CD1c-positive myeloid dendritic cell (primary cell): ENCODE data around the gene HSD3B1.
A peak's percentile ranks its signal among the peaks of the same experiment; 100 is the strongest.

ENCODE experiments used
- DNase-seq: peaks from one replicate; pipeline ENCODE4 v3.0.0-alpha.2; 2016; ENCODE audit errors: extremely low spot score

Gene HSD3B1

DNA sequence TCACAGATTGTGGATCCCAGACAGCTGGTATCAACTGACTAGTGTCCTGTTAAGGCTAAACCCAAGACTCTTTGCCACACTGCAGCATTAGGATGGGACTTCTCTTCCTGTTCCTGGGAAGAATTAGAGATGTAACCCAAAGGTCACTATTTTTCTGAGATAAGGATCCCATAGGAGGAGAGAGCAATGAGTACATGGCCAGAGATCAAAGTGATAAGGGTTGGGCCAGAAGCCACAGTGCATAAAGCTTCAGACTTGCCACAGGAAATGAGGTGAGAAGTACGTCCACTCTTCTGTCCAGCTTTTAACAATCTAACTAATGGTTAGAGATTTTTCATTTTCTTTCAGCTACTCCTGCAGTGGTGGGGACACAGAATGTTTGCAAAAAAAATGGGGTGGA, at the start of gene HSD3B1:
TSS of gene HSD3B1 (plus strand) at position 270 of the 400 bp plus-strand sequence. CDS start 267 bp downstream, outside the sequence.
- no peak for DNase-seq

- DNase-seq: no peak
Observed at GRCh38 chr1:119462964-119463363, 44.0 kb upstream of the HSD3B1 start.

DNA sequence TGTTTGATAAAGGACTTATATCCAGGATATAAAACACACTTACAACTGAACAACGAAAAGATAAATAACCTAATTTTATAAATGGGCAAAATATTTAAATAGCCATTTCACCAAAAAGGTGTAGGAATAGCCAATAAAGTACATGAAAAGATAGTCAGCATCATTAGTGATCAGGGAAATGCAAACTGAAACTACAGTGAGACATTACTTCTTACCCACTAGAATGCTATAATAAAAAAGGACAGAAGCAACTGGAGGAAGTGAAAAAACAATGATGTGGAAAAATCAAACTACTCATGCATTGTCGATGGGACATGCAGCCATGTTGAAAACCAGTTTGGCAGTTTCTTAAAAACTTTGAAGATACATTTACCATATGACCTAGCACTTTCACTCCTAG, 43.4 kb upstream of the HSD3B1 start:
- no peak for DNase-seq

- DNase-seq: no peak
Observed at GRCh38 chr1:119466445-119466844, 40.6 kb upstream of the HSD3B1 start.

DNA sequence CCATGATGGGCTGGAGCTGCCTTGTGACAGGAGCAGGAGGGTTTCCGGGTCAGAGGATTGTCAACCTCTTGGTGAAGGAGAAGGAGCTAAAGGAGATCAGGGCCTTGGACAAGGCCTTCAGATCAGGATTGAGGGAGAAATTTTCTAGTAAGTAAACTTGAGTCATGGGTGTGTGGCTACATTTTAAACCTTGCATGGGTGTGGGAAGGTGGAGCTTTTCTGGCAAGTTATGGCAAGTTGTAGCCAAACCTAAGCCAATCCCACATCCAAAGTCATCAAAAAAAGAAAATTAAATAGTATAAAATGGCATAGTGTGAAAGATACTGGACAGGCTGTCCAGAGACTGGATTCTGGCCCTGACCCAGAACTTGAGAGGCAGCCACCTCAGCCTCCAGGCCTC, 39.8 kb upstream of the HSD3B1 start:
- DNase-seq: no peak

DNA sequence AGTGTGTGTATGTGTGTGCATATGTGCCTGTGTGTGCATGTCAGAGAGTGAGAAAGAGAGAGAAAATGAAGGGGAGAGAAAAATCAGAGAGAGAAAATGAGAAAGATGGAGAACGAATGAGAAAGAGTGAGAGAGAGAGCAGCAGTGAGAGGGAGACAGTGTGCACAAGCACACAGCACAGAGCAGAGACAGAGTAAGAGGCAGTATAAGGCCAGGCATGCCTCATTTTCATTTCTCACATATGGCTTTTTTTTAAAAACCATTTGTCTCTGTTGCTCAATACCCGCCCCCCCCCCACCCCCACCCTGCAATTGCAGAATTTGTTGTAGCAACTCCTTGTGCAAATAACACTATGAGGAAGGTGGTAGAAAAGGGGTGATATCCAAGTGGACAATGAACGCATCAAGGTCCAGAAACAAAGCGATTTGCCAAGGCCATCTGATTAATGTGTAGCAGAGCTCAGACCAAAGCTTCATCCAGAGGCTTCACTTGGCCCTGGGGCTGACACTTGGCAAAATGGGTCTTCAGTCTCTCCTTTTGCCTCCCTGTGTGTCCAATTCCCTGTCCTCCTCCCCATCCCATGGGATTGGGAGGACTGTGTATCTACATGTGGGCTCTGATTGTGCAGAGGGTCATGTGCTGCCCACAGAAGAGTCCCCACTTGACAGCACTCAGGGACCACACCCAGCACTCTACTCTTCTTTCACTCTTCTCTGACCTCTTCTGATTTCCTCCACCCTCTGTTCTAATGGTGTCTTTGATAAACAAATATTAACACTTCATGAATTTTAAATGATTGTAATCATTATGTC, 38.9 kb upstream of the HSD3B1 start:
- no peak for DNase-seq

GRCh38 chr1:119469741-119470140, 37.3 kb upstream of the HSD3B1 start:
- no peak for DNase-seq

DNA sequence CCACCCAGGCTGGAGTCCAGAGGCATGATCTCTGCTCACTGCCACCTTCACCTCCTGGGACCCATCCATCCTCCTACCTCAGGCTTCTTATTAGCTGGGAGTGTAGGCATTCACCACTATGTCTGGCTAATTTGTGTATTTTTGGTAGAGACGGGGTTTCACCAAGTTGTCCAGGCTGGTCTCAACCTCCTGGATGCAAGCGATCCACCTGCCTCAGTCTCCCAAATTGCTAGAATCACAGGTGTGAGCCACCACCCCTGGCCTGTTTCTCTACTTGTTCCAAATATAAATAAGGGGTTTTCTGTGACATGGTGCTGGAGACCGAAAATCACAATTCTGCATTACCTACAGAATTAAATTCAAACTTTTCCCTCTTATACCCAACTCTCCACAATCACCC, 36.6 kb upstream of the HSD3B1 start:
- DNase-seq: no peak

- DNase-seq: no peak
Observed at GRCh38 chr1:119470958-119471357, 36.1 kb upstream of the HSD3B1 start.

- no peak for DNase-seq
Observed at GRCh38 chr1:119471566-119471965, 35.4 kb upstream of the HSD3B1 start.

DNA sequence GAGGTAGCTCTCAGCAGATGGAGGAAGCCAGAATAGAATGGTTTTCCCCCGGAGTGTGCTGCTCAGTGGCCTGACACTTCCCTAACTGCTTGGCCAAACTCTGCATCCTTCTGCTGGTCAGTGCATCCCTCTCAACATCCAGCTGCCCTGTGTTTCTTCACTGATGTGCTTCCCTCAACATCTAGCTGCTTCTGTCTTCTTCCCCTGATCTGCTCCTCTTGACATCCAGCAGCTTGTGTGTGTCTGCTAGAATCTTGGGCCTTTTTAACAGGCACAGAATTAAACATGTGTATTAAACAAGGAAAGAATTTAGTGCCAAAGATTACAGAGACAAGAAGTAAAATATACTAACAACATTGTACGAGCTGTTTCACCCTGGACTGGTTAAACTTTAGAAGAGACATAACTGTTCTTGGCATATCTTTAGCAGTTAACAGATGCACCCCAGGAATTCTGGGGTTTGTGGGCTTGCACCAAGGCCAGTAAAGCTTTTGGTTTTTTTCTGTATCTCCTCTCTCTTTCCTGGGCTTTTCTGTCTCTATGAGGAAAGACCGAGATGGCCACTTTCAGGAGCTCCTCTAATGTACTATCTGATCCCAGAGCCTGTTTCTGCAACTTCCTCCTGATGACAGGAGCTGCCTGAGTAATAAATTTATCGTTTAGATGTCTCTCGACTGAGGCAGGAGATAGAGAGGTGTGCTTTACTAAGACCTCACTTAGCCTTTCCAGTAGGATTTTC, 34.8 kb upstream of the HSD3B1 start:
- DNase-seq: no peak

GRCh38 chr1:119472819-119473175, 34.2 kb upstream of the HSD3B1 start:
- no peak for DNase-seq

DNA sequence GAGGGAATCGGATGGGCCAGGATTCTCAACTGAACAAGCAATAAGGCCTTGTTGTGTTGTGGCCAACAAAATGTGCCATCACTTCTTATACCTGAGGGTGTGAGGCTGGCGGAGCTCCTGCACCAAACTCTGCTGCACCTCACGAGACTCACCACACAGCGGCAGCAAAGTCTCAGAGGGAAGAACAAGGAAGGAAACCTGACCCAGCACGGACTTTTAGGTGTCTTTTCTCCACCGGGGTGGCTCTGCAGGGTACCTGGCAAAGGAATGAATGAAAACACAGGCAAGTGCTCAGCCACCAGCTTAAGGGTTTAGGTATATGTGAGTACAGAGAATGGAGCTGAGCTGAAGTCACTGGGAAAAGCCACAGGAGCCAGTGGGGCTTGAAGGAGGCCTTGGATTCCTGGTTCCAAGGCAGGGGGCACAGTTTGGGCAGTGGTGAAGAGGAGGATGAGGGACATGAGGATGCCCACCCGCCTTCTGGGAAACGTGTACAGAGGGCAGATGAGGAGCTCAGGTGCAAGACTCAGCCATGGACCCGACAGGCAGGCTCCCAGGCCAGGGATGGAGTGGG, 31.1 kb upstream of the HSD3B1 start:
- peak; percentile 21 for DNase-seq

- DNase-seq: no peak
Observed at GRCh38 chr1:119477710-119478109, 29.3 kb upstream of the HSD3B1 start.

- DNase-seq: no peak
Observed at GRCh38 chr1:119480175-119480574, 26.8 kb upstream of the HSD3B1 start.

- no peak for DNase-seq
Observed at GRCh38 chr1:119481951-119482350, 25.1 kb upstream of the HSD3B1 start.

- no peak for DNase-seq
Observed at GRCh38 chr1:119482517-119483425, 24.2 kb upstream of the HSD3B1 start.

GRCh38 chr1:119483441-119484200, 23.4 kb upstream of the HSD3B1 start:
- no peak for DNase-seq

GRCh38 chr1:119485201-119485600, 21.8 kb upstream of the HSD3B1 start:
- DNase-seq: no peak

- no peak for DNase-seq
Observed at GRCh38 chr1:119488216-119488615, 18.8 kb upstream of the HSD3B1 start.

DNA sequence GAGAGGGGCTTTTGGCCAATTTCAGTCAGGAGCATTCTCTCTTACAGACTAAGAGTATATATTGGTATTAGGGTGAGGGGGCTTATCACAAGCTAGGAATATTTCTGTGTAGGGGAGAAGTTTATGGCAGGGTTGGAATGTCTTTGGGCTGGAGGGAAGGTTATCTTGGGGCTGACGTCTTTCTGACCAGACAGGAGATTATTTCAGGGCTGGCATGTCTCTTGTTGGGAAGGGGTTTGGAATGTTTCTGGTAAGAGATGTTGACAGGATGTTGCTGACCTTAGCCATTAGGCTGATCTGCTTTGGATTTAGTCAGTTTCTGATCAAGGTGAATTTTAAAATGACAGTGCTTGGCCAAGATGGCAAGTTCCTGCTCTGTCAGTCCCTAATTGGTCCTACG, 17.8 kb upstream of the HSD3B1 start:
- no peak for DNase-seq
